GM19372 (cell line): ENCODE measurements around the gene CHRNA4.
"Not testable (repeated sequence)": the region's sequence is repeated elsewhere in the genome, so short reads cannot be mapped to it uniquely, and the experiment has no call there.

ENCODE experiments used
- ATAC-seq: cut with Tn5 transposase; IDR thresholded peaks from one replicate; pipeline ENCODE4 v1.9.1; 2021; ENCODE audit warnings: mild to moderate bottlenecking, low read depth, moderate library complexity; ENCODE audit not compliant: unreplicated experiment

CHRNA4 gene

GRCh38 chr20:63379872-63380271, 18.7 kb upstream of the CHRNA4 start:
- ATAC-seq = not testable (repeated sequence)

GRCh38 chr20:63379296-63379695, 18.1 kb upstream of the CHRNA4 start:
- ATAC-seq = no peak

GRCh38 chr20:63378626-63379025, 17.5 kb upstream of the CHRNA4 start:
- ATAC-seq = no peak

- no peak for ATAC-seq
Measured at GRCh38 chr20:63377951-63378381, 16.8 kb upstream of the CHRNA4 start.

- no peak for ATAC-seq
Measured at GRCh38 chr20:63377256-63377941, 16.2 kb upstream of the CHRNA4 start.

GRCh38 chr20:63376283-63377250, 15.4 kb upstream of the CHRNA4 start:
- ATAC-seq = no peak

GRCh38 chr20:63375438-63375837, 14.3 kb upstream of the CHRNA4 start:
- no peak for ATAC-seq

- ATAC-seq = no peak
Measured at GRCh38 chr20:63374504-63374903, 13.4 kb upstream of the CHRNA4 start.

- ATAC-seq = no peak
Measured at GRCh38 chr20:63373996-63374395, 12.8 kb upstream of the CHRNA4 start.

GRCh38 chr20:63372971-63373885, 12.1 kb upstream of the CHRNA4 start:
- no peak for ATAC-seq

- no peak for ATAC-seq
Measured at GRCh38 chr20:63371291-63371865, 10.2 kb upstream of the CHRNA4 start.

GRCh38 chr20:63370618-63371187, 9.6 kb upstream of the CHRNA4 start:
- ATAC-seq = no peak

GRCh38 chr20:63369724-63370617, 8.8 kb upstream of the CHRNA4 start:
- no peak for ATAC-seq

- no peak for ATAC-seq
Measured at GRCh38 chr20:63369024-63369530, 7.9 kb upstream of the CHRNA4 start.

- no peak for ATAC-seq
Measured at GRCh38 chr20:63368151-63368550, 7.0 kb upstream of the CHRNA4 start.

- ATAC-seq = no peak
Measured at GRCh38 chr20:63367446-63368055, 6.4 kb upstream of the CHRNA4 start.

GRCh38 chr20:63366390-63367365, 5.5 kb upstream of the CHRNA4 start:
- no peak for ATAC-seq
